ENCODE measurements around the gene SIL1.

Gene SIL1

GRCh38 chr5:139019880-139020279, 178.3 kb downstream of the SIL1 start:
- no peak for TF ChIP-seq CTCF (IDR thresholded peaks at IDR 0.05)

DNA sequence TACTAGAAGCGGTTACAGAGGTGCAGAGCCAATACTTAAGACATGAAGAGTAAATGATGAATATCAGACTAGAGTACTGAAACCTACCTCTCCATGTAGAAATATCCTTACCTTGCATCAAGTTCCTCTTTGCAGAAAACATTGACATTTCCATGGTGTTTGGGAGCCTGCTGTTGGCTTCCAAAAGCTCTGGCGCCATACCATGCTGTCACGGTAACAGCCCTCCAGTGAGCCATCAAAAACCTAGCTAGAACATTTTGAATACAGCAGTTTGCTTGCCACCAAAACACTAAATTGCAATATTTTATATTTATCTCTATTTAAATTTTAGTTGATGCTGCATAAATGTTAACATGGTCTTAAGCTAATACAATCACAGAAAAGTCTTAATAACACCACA, 179.0 kb downstream of the SIL1 start:
- no peak for TF ChIP-seq CTCF (IDR thresholded peaks at IDR 0.05)

- TF ChIP-seq CTCF (IDR thresholded peaks at IDR 0.05): no peak
Measured at GRCh38 chr5:139017624-139018023, 180.5 kb downstream of the SIL1 start.

- no peak for TF ChIP-seq CTCF (IDR thresholded peaks at IDR 0.05)
Measured at GRCh38 chr5:139016186-139016585, 182.0 kb downstream of the SIL1 start.

- TF ChIP-seq CTCF (IDR thresholded peaks at IDR 0.05): no peak
Measured at GRCh38 chr5:139014726-139015125, 183.4 kb downstream of the SIL1 start.

DNA sequence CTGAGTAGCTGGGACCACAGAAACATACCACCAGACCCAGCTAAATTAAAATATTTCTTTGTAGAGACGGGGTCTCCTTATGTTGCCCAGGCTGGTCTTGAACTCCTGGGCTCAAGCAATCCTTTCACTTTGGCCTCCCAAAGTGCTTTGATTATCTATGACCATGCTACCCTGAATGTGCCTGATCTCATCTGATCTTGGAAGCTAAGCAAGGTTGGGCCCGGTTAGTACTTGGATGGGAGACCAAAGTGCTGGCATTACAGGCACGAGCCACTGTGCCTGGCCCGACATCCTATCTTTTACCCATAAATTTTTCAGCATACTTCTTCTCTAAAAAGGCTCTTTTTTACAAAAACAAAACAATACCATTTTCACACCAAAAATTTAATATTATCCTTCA, 186.0 kb downstream of the SIL1 start:
- no peak for TF ChIP-seq CTCF (IDR thresholded peaks at IDR 0.05)

GRCh38 chr5:139004374-139005307, 193.5 kb downstream of the SIL1 start:
- no peak for TF ChIP-seq CTCF (IDR thresholded peaks at IDR 0.05)

Measured in LNCAP (cell line).